ENCODE data around the gene TOMM6.

Gene TOMM6

DNA sequence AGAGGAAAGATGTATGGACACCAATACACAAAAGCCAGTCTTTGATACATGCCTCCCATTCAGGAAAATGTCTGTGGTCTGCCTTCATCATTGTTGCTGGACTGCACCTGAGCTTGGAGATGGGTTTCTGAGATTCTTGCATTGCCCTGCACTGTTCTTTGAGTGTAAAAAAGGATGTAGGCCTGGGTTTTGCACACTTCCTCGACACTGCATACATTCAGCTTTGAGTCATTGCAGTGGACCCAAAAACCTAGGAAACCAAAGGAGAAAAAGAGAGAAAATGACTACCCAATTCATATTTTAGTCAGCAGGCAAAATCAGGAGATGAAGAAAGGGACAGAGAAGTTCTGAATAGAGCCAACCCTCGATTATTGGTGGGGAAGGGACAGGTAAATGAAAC is 9.0 kb downstream of the TOMM6 start:
- H3K27ac ChIP-seq (replicated peaks) = no peak overlapping the region
- no peaks in the 10 kb centered on the region for H3K27me3 ChIP-seq (ENCODE audit: insufficient read depth, poor library complexity, severe bottlenecking)
- DNase-seq (ENCODE audit: low read depth in 1 of 2, low spot score in 1 of 2) = no peak
- no peak for TF ChIP-seq POLR2AphosphoS5 (IDR thresholded peaks at IDR 0.05; ENCODE audit: low read depth)
- TF ChIP-seq SPI1 (IDR thresholded peaks at IDR 0.05; ENCODE audit: borderline replicate concordance, low read depth) = no peak
- TF ChIP-seq GABPA (IDR thresholded peaks at IDR 0.05; ENCODE audit: low read depth) = no peak
- TF ChIP-seq, protein P1, sequence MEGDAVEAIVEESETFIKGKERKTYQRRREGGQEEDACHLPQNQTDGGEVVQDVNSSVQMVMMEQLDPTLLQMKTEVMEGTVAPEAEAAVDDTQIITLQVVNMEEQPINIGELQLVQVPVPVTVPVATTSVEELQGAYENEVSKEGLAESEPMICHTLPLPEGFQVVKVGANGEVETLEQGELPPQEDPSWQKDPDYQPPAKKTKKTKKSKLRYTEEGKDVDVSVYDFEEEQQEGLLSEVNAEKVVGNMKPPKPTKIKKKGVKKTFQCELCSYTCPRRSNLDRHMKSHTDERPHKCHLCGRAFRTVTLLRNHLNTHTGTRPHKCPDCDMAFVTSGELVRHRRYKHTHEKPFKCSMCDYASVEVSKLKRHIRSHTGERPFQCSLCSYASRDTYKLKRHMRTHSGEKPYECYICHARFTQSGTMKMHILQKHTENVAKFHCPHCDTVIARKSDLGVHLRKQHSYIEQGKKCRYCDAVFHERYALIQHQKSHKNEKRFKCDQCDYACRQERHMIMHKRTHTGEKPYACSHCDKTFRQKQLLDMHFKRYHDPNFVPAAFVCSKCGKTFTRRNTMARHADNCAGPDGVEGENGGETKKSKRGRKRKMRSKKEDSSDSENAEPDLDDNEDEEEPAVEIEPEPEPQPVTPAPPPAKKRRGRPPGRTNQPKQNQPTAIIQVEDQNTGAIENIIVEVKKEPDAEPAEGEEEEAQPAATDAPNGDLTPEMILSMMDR (IDR thresholded peaks at IDR 0.05; ENCODE audit: insufficient read depth, low read length) = no peak
- TF ChIP-seq REST (IDR thresholded peaks at IDR 0.05; ENCODE audit: insufficient replicate concordance, low read depth) = no peak
- H3K4me3 ChIP-seq (replicated peaks; ENCODE audit: insufficient read depth, low read length) = no peak overlapping the region

DNA sequence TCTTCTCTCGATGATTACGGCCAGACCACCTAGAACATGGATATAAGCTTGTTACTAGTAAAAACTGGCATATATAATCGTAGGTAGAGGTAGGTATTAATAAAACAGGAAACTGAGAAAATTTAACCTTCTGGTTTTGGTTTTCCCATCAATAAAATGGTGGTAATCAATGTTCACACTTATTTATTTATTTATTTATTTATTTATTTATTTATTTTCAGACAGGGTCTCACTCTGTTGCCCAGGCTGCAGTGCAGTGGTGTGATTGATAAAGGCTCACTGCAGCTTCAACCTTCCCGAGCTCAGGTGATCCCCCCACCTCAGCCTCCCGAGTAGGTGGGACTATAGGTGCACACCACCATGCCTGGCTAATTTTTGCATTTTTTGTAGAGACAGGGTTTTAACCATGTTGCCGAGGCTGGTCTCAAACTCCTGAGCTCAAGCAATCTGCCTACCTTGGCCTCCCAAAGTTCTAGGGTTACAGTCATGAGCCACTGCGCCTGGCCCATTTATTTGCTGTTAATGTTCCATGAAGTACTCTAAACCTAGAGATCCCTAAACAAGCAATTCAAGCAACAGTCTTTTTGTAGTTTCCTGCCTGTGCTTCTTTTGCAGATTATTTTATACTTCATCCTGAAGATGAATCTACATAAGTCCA is 11.5 kb downstream of the TOMM6 start:
- TF ChIP-seq SPI1 (IDR thresholded peaks at IDR 0.05; ENCODE audit: borderline replicate concordance, low read depth) = no peak
- Histone ChIP-seq H3K27me3 (ENCODE audit: insufficient read depth, poor library complexity, severe bottlenecking) (no peaks in the 10 kb centered on the region), H3K4me3 (replicated peaks; ENCODE audit: insufficient read depth, low read length) (no peak overlapping the region), H3K27ac (replicated peaks) (no peak overlapping the region)
- no peak for DNase-seq (ENCODE audit: low read depth in 1 of 2, low spot score in 1 of 2)

DNA sequence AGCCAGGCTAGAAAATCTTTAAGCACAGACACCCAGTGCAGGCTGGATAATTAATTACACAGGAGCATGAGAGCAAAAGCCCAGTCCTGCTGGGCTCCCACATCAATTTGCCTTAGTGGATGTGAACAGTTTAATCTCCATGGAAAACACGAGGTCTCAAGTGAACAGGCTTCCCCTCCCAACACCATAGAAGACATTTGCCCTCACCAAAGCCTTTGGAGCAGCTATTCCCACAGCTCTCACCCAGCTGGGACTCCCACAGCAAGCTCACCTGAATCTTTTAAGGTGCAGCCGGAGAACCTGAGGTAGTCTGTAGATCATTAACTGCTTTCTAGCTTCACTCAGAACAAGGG is 12.0 kb downstream of the TOMM6 start:
- no peak overlapping the region for H3K27ac ChIP-seq (replicated peaks)
- H3K4me3 ChIP-seq (replicated peaks; ENCODE audit: insufficient read depth, low read length) = no peak overlapping the region
- TF ChIP-seq POLR2AphosphoS5 (IDR thresholded peaks at IDR 0.05; ENCODE audit: low read depth) = no peak
- TF ChIP-seq, protein P1 (IDR thresholded peaks at IDR 0.05; ENCODE audit: insufficient read depth, low read length) = no peak
- TF ChIP-seq GABPA (IDR thresholded peaks at IDR 0.05; ENCODE audit: low read depth) = no peak
- TF ChIP-seq REST (IDR thresholded peaks at IDR 0.05; ENCODE audit: insufficient replicate concordance, low read depth) = no peak
- TF ChIP-seq SPI1 (IDR thresholded peaks at IDR 0.05; ENCODE audit: borderline replicate concordance, low read depth) = no peak
- no peaks in the 10 kb centered on the region for H3K27me3 ChIP-seq (ENCODE audit: insufficient read depth, poor library complexity, severe bottlenecking)
- no peak for DNase-seq (ENCODE audit: low read depth in 1 of 2, low spot score in 1 of 2)

GRCh38 chr6:41801380-41801779 is 13.9 kb downstream of the TOMM6 start:
- TF ChIP-seq SPI1 (IDR thresholded peaks at IDR 0.05; ENCODE audit: borderline replicate concordance, low read depth) = no peak
- TF ChIP-seq, protein P1 (IDR thresholded peaks at IDR 0.05; ENCODE audit: insufficient read depth, low read length) = peak; percentile 26
- no peak for DNase-seq (ENCODE audit: low read depth in 1 of 2, low spot score in 1 of 2)
- Histone ChIP-seq H3K4me3 (replicated peaks; ENCODE audit: insufficient read depth, low read length) (no peak overlapping the region), H3K27ac (replicated peaks) (no peak overlapping the region), H3K27me3 (ENCODE audit: insufficient read depth, poor library complexity, severe bottlenecking) (no peaks in the 10 kb centered on the region)
